ENCODE data around the gene SPATA12.

SPATA12 gene, protein sequence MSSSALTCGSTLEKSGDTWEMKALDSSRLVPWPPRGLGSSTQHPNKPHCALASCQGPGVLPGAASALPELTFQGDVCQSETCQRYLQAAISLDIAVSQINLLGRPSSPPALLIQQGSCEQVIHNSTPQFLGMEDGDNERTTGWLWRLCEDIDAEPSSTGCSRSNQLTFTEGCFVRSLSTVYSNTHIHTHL

GRCh38 chr3:57060089-57060821, at the start of gene SPATA12:
Gene SPATA12, plus strand, starts transcription at chr3:57060664. Its CDS starts 13,031 bp downstream, at chr3:57073695.
- no peak for DNase-seq (ENCODE audit: low read depth in 2 of 3, low spot score in 1 of 3)

GRCh38 chr3:57011022-57011421, 49.4 kb upstream of the SPATA12 start:
- DNase-seq (ENCODE audit: low read depth in 2 of 3, low spot score in 1 of 3) = no peak

GRCh38 chr3:57012847-57013246, 47.6 kb upstream of the SPATA12 start:
- no peak for DNase-seq (ENCODE audit: low read depth in 2 of 3, low spot score in 1 of 3)

DNA sequence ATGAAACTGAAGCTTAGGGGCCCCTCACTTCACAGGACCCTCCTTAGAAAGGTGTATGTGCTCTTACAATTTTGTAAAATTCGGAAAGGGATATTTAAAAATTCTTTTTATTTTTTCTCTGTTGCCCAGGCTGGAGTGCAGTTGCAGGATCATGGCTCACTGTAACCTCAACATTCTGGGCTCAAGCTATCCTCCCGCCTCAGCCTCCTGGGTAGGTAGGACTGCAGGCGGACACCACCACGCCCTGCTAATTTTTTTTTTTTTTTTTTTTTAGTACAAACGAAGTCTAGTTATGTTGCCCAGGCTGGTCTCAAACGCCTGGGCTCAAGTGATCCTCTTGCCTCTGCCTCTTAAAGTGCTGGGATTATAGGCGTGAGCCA, 45.1 kb upstream of the SPATA12 start:
- DNase-seq (ENCODE audit: low read depth in 2 of 3, low spot score in 1 of 3) = no peak

GRCh38 chr3:57015912-57016311, 44.6 kb upstream of the SPATA12 start:
- no peak for DNase-seq (ENCODE audit: low read depth in 2 of 3, low spot score in 1 of 3)

DNA sequence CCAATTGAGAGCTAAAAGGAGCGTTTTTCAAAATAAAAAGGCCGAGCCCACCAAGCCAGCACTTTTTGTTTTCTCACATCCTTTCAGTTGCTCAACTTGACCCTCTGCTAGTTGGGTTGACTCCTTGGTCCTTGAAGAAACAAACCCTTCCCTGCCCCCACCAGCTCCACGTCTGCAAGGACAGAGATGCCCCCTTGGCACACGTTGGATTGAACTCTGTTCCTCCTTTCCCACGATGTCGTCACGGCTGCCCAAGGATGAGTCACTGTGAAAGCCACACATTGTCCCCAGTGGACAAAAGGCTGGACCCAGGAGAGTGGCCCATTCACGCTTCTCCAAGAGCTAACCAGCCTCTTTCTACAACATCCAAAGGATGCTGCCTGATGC, 43.0 kb upstream of the SPATA12 start:
- DNase-seq (ENCODE audit: low read depth in 2 of 3, low spot score in 1 of 3) = no peak

- DNase-seq (ENCODE audit: low read depth in 2 of 3, low spot score in 1 of 3) = no peak
Observed at GRCh38 chr3:57018246-57018645, 42.2 kb upstream of the SPATA12 start.

DNA sequence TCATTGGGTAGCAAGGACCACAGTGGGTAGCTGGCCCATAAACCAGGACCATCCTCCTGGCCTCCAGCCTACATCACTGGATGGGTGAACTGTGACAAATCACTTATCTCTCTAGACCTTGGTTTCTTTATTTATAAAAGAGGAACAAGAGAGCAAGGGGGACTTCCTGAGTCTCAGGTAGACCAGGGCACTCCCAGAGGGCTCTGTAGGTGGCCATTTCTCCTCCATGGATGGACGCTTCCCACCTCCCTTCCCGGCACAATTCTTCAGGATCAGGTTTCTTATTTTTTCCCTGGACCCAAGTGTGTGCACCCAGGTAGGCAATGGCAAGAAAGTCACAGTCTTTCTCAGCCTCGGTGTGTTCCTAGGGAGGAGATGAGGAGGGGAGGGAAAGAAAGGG, 41.4 kb upstream of the SPATA12 start:
- no peak for DNase-seq (ENCODE audit: low read depth in 2 of 3, low spot score in 1 of 3)

GRCh38 chr3:57025237-57025636, 35.2 kb upstream of the SPATA12 start:
- DNase-seq (ENCODE audit: low read depth in 2 of 3, low spot score in 1 of 3) = no peak

DNA sequence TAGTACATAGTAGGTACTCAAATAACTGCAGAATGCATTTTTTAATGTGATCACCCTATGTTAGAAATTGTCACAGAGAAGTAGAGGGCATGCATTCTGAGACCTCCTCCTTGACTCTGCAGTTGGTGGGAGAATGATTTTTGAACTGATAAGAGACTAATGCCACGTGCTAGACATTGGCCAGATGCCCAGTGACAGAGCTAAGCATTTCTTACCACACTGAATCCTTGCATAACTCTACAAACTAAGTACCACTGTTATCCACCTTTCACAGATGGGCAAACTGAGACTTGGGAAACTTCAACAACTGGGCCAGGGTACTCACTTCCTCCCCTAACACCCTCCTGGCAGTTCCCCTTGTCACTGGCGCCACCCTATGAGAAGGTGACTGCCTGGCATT, 33.5 kb upstream of the SPATA12 start:
- no peak for DNase-seq (ENCODE audit: low read depth in 2 of 3, low spot score in 1 of 3)

DNA sequence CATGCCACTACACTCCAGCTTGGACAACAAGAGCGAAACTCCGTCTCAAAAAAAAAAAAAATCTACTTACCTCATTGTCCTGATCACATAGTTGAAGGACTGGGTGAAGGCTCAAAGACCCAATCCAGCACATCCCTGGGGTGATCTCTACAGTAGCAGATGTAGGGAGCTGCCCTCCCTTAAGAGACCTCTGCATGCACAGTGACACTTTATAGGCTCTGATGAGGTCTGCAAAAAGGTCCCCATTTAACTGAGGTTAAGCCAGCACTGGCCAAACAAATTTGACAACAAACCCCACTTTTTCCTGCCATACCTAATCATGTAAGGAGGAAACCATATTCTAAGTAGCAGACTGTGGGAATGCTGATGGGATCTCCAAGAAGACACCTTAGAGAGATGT, 31.1 kb upstream of the SPATA12 start:
- no peak for DNase-seq (ENCODE audit: low read depth in 2 of 3, low spot score in 1 of 3)

- no peak for DNase-seq (ENCODE audit: low read depth in 2 of 3, low spot score in 1 of 3)
Observed at GRCh38 chr3:57029924-57030323, 30.5 kb upstream of the SPATA12 start.

DNA sequence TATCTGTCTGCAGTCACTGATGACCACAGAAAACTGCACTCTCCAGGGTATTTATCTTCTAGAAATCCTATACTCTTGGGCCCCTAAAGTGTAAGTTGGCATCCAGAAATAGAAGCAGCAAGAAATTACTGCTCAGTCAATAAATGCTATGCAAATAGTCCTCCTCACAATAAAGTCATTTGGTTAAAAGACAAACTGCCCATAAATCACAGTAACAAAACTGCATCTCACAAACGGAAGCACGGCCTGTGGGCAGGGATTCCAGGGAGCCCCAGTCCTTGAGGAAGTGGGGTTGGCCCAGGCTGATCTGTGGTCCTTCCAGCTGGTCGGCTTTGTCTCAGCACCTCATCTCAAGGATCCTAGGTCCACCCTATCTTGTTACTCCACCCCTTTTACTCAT, 29.7 kb upstream of the SPATA12 start:
- DNase-seq (ENCODE audit: low read depth in 2 of 3, low spot score in 1 of 3) = no peak

GRCh38 chr3:57031631-57032541, 28.6 kb upstream of the SPATA12 start:
- no peak for DNase-seq (ENCODE audit: low read depth in 2 of 3, low spot score in 1 of 3)

DNA sequence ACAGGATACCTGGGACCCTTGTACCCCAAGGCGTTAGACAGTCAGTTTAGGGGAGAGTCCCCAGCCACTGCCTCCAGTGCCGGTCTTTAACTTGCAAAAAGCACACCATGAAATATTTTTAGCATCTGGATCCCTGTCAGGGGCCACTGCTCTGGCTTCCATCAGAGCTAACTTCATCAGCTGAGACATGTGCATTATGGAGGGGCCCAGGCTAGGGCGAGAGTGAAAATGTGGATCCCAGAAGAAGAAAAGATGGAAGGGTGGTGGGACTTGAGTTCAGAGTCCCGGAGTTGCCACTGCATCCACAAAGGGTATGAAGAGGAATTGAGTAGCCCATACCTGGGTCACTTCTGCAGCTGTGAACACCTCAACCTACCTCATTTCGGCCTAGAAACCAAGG, 23.5 kb upstream of the SPATA12 start:
- DNase-seq (ENCODE audit: low read depth in 2 of 3, low spot score in 1 of 3) = no peak

DNA sequence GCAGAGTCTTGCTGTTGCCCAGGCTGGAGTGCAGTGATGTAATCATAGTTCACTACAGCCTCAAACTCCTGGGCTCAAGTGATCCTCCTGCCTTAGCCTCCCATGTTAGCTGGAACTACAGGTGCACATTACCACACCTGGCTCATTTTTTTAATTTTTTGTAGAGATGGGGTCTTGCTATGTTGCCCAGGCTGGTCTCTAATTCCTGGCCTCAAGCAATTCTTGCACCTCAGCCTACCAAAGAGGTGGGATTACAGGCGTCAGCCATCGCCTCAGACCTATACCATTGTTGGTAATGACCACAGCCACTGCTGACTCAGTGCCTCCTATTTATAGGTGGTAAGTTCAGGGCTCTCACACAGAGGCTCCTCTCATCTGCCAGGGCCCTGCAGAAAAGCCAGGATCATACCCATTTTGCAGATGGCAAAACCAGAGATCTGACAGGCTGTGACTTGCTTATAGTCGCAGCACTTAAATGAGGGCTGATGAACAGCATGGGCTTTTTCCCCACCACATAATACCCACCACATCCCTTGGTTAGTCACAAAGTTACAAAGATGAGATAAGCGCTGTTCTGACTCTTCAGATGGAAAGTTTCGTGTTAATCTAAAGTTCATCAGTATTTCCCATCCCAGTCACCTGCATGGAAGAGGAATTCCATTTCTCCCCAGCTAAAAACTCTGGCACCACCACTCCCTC, 21.8 kb upstream of the SPATA12 start:
- no peak for DNase-seq (ENCODE audit: low read depth in 2 of 3, low spot score in 1 of 3)

DNA sequence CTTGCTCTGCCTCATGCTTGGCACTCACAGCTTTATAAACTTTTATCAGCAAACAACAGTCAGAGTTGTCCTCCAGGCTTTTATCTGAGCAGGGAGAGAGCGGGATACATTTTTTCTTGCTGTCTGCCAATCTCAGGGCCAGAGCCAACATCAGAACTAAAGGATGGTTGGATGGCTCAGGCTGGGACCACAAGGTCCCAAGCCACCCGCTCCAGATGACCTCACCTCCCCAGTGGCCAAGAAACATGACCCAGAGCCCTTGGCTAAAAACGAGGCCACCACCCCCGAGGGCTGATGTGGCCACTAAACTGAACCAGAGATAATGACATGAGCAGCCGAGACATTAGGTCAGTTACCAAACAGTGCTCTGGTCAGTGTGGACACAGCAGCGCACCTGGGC, 18.8 kb upstream of the SPATA12 start:
- no peak for DNase-seq (ENCODE audit: low read depth in 2 of 3, low spot score in 1 of 3)

DNA sequence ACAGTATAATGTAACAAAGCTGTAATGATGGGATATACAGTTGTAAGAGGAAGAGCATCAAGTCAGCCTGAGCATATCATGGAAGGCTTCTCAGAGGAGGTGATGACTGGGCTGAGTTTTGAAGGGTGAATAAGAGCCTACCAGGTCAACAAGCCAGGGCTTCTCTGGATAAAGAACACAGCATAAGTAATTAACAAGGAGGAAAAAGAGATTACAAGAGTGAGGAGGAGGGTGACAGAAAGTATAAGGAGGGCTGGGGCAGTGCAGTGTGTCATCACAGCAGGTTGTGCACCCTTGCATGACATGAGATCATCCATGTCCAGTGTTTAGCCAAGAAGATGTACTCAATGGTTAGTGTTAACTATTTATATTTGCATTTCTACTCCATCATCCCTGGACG, 16.9 kb upstream of the SPATA12 start:
- no peak for DNase-seq (ENCODE audit: low read depth in 2 of 3, low spot score in 1 of 3)

DNA sequence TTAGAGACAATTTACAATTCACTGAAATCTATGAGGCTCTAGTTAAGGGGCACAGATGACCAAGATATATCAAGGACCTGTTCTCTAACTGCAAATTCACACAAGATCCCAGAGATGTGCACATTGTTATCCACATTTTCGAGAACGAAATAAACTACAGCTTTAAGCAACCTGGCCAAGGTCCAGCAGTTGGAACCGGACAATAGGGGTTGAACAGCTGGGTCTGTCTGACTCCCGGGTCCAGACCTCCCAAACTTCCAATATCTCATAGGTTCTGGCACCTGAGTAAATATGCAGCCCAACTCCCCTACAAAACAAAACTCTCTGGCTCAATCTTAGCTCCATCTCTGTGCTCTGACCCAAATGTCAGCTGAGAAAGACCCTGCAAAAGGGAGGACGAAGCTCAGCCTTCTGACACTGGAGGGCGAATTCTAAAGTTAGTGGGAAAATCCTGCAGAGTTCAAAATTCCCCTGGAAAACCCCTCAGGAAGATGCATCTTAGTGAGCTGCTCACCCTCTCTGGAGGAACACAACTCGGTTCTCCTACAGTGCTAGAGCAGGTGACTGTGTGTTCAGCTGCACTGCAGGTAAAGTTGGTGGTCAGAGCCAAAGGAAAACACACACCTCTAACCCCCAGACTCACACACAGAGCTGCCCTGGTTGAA, 14.2 kb upstream of the SPATA12 start:
- DNase-seq (ENCODE audit: low read depth in 2 of 3, low spot score in 1 of 3) = no peak

GRCh38 chr3:57048052-57048671, 12.3 kb upstream of the SPATA12 start:
- no peak for DNase-seq (ENCODE audit: low read depth in 2 of 3, low spot score in 1 of 3)
